PC-3 (cell line): ENCODE results near the gene RNF148. TPM values are rescaled to one million over a fixed set of nuclear protein-coding genes. Genes with fewer than 3 reads are reported as not detected.

Source experiments
- ATAC-seq: fragments of 200-7000 bp; cut with Tn5 transposase; 2 replicates; pipeline ENCODE4 v1.9.1; 2020; ENCODE audit warnings: mild to moderate bottlenecking, moderate library complexity
- BruUV-seq: library from RNA; stranded (reverse); fragments of 400-500 nt; replicated peaks from 2 replicates; lab custom pipeline; 2021; lab: Mats Ljungman, UMichigan
- CTCF ChIA-PET: fragments of 300-600 bp; sonication (Branson Sonifier 250); formaldehyde crosslinking; loops from one replicate; lab custom pipeline; 2022; ENCODE audit warnings: antibody characterized with exemption; lab: Charles Lee
- POLR2A ChIA-PET: fragments of 300-600 bp; sonication (Branson Sonifier 250); formaldehyde crosslinking; loops from one replicate; lab custom pipeline; 2022; ENCODE audit warnings: antibody characterized with exemption; ENCODE audit not compliant: unreplicated experiment; lab: Charles Lee
- DNase-seq: peaks from one replicate; pipeline ENCODE4 v3.0.0-alpha.2; 2015
- H2AFZ ChIP-seq: fragments of 300-600 bp; sonication (generic); 2 replicates; pipeline ENCODE4 v1.6.0; 2016; ENCODE audit warnings: antibody characterized with exemption, low read length
- H3F3A ChIP-seq: fragments of 300-600 bp; sonication (generic); one replicate; pipeline ENCODE4 v1.6.0; 2017; ENCODE audit warnings: antibody characterized with exemption, low read length, control low read depth, mild to moderate bottlenecking; ENCODE audit not compliant: unreplicated experiment
- H3K27ac ChIP-seq: fragments of 300-600 bp; sonication (generic); 2 replicates; pipeline ENCODE4 v1.5.1; 2016; ENCODE audit warnings: mild to moderate bottlenecking, low read length
- H3K27me3 ChIP-seq: fragments of 300-600 bp; sonication (generic); 2 replicates; pipeline ENCODE4 v1.6.1; 2016; ENCODE audit warnings: low read length, mixed read lengths
- H3K36me3 ChIP-seq: fragments of 300-600 bp; sonication (generic); 2 replicates; pipeline ENCODE4 v1.6.1; 2016; ENCODE audit warnings: low read depth, mixed run types, low read length, mixed read lengths
- H3K4me1 ChIP-seq: fragments of 300-600 bp; sonication (generic); 2 replicates; pipeline ENCODE4 v1.5.1; 2016; ENCODE audit warnings: low read length; ENCODE audit not compliant: insufficient read depth
- H3K4me2 ChIP-seq: fragments of 300-600 bp; sonication (generic); 2 replicates; pipeline ENCODE4 v1.6.0; 2016; ENCODE audit warnings: low read length
- H3K4me3 ChIP-seq: fragments of 300-600 bp; sonication (generic); 2 replicates; pipeline ENCODE4 v1.5.1; 2016; ENCODE audit warnings: mild to moderate bottlenecking, low read length, mixed read lengths
- H3K79me2 ChIP-seq: fragments of 300-600 bp; sonication (generic); 2 replicates; pipeline ENCODE4 v1.6.1; 2017; ENCODE audit warnings: low read length, mixed read lengths
- H3K9ac ChIP-seq: fragments of 300-600 bp; sonication (generic); 2 replicates; pipeline ENCODE4 v1.6.0; 2016; ENCODE audit warnings: mild to moderate bottlenecking, low read length
- H3K9me2 ChIP-seq: fragments of 300-600 bp; sonication (generic); replicated peaks from 2 replicates; pipeline ENCODE4 v1.6.1; 2016; ENCODE audit warnings: mixed run types, low read length, mixed read lengths
- H3K9me3 ChIP-seq: fragments of 300-600 bp; sonication (generic); 2 replicates; pipeline ENCODE4 v1.6.1; 2016; ENCODE audit warnings: low read length, mixed read lengths
- H4K20me1 ChIP-seq: fragments of 300-600 bp; sonication (generic); 2 replicates; pipeline ENCODE4 v1.6.1; 2016; ENCODE audit warnings: low read length, mixed read lengths
- EZH2 ChIP-seq: fragments of 300-600 bp; sonication (generic); IDR thresholded peaks from one replicate; pipeline ENCODE4 v1.6.1; 2017; ENCODE audit warnings: antibody characterized with exemption, mild to moderate bottlenecking, low read length; ENCODE audit not compliant: unreplicated experiment
- EZH2phosphoT487 ChIP-seq: fragments of 300-600 bp; sonication (generic); IDR thresholded peaks from 2 replicates; pipeline ENCODE4 v1.6.1; 2018; ENCODE audit warnings: mild to moderate bottlenecking, antibody characterized with exemption, low read length, borderline replicate concordance
- intact Hi-C: fragments of 100-400 bp; cut with micrococcal nuclease; formaldehyde crosslinking; loops from 2 replicates; pipeline ENCODE4 v1.9.0; 2023
- total RNA-seq: library from RNA; depleted of rRNA; stranded (reverse); fragments of >200 nt; gene quantifications from 2 replicates; pipeline ENCODE4 v1.2.3, GENCODE V29; 2014
- TF ChIP-seq, protein P1 (sequence below): fragments of 300-600 bp; sonication (generic); conservative IDR thresholded peaks from 2 replicates; pipeline ENCODE4 v1.5.1; 2017; ENCODE audit warnings: antibody characterized with exemption, low read depth, mild to moderate bottlenecking, low read length

Gene RNF148
- total RNA-seq, 1 experiment from 2014 or later, result 2.0 TPM

DNA sequence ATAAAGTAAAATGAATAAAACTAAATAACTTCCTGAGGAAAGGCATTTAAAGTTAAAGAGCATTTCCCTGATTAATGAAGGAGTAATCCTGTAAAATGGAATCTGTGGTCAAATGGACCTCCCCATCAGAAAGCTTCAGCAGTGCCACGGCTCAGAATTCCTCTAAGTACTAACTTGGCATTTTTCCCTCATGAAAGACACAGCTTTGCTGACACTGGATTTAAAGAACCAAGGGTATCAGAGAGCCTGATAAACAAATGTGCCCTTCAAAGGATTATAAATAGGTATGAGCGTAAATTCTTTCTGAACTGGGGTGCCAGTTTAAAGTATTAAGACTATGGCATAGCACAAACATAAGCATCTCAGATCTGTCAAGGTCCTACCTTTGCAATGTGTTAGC lies 24.2 kb upstream of the RNF148 start:
- ChIA-PET POLR2A (no interaction called here), CTCF (interaction anchor here (0.6 to 0.7 kb wide), 2 partner anchors 84 to 186 kb away, joined by 3 to 4 read pairs; no protein-coding TSS in a partner anchor)
- DNase-seq (no peak), ATAC-seq (no peak)
- H4K20me1 ChIP-seq, result no peaks in the 10 kb centered on the region
- no peaks in the 10 kb centered on the region for H3K79me2 ChIP-seq
- TF ChIP-seq, protein P1, sequence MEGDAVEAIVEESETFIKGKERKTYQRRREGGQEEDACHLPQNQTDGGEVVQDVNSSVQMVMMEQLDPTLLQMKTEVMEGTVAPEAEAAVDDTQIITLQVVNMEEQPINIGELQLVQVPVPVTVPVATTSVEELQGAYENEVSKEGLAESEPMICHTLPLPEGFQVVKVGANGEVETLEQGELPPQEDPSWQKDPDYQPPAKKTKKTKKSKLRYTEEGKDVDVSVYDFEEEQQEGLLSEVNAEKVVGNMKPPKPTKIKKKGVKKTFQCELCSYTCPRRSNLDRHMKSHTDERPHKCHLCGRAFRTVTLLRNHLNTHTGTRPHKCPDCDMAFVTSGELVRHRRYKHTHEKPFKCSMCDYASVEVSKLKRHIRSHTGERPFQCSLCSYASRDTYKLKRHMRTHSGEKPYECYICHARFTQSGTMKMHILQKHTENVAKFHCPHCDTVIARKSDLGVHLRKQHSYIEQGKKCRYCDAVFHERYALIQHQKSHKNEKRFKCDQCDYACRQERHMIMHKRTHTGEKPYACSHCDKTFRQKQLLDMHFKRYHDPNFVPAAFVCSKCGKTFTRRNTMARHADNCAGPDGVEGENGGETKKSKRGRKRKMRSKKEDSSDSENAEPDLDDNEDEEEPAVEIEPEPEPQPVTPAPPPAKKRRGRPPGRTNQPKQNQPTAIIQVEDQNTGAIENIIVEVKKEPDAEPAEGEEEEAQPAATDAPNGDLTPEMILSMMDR, result no peak
- TF ChIP-seq EZH2 (no peak), EZH2phosphoT487 (no peak)
- no TSS peak for BruUV-seq
- no peaks in the 10 kb centered on the region for H3F3A ChIP-seq
- H3K4me2 ChIP-seq, result no peak overlapping the region
- no peak overlapping the region for H3K4me3 ChIP-seq
- no peaks in the 10 kb centered on the region for H3K4me1 ChIP-seq
- H3K36me3 ChIP-seq, result no peaks in the 10 kb centered on the region
- no peaks in the 10 kb centered on the region for H3K9me3 ChIP-seq
- no peaks in the 10 kb centered on the region for H3K9me2 ChIP-seq
- intact Hi-C loops, result no loop called here
- H3K27ac ChIP-seq, result no peak overlapping the region
- no peak overlapping the region for H2AFZ ChIP-seq
- H3K9ac ChIP-seq, result no peak overlapping the region
- H3K27me3 ChIP-seq, result no peaks in the 10 kb centered on the region

- no peaks in the 10 kb centered on the region for H3F3A ChIP-seq
- ChIA-PET POLR2A (no interaction called here), CTCF (no interaction called here)
- DNase-seq (no peak), ATAC-seq (no peak)
- H3K4me3 ChIP-seq, result no peak overlapping the region
- no peaks in the 10 kb centered on the region for H3K36me3 ChIP-seq
- BruUV-seq, result no TSS peak
- H3K27ac ChIP-seq, result no peak overlapping the region
- intact Hi-C loops, result no loop called here
- no peaks in the 10 kb centered on the region for H3K27me3 ChIP-seq
- no peak overlapping the region for H3K4me2 ChIP-seq
- no peak for TF ChIP-seq EZH2
- TF ChIP-seq, protein P1, result no peak
- TF ChIP-seq EZH2phosphoT487, result no peak
- H2AFZ ChIP-seq, result no peak overlapping the region
- no peaks in the 10 kb centered on the region for H4K20me1 ChIP-seq
- H3K9me3 ChIP-seq, result no peaks in the 10 kb centered on the region
- H3K4me1 ChIP-seq, result no peaks in the 10 kb centered on the region
- H3K79me2 ChIP-seq, result no peaks in the 10 kb centered on the region
- no peaks in the 10 kb centered on the region for H3K9me2 ChIP-seq
- no peak overlapping the region for H3K9ac ChIP-seq
Measured at GRCh38 chr7:122724366-122724765, 21.6 kb upstream of the RNF148 start.

DNA sequence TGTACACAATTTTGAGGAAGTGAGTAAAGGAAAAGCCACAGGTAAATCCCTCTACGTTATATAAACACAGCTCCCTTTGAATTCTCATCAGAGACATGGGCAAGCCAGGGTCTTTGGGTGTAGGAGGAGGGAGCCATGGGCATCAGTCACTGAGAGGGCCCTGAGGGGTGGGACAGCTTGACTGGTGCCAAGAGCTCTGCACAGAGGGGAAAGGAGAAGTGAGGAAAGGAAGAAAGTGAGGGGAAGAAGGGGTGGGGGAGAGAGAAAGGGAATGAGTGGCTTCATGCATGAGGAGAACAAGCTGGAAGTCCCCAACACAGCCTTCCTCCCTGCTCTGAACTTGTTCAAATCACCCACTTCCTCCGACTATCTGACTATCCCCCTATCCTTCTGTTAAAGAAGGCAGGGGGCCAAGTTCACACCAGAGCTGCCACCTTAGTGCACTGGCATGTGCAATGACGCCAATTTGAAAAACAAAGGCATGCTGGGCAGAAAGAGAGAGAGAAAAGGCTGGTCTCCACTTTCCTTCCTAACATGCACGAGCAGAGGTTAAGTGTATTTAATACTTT lies 16.4 kb upstream of the RNF148 start:
- no peak overlapping the region for H2AFZ ChIP-seq
- no peaks in the 10 kb centered on the region for H3F3A ChIP-seq
- H3K9me3 ChIP-seq, result no peaks in the 10 kb centered on the region
- H3K4me2 ChIP-seq, result no peak overlapping the region
- BruUV-seq, result no TSS peak
- H4K20me1 ChIP-seq, result no peaks in the 10 kb centered on the region
- no peaks in the 10 kb centered on the region for H3K27me3 ChIP-seq
- no peak overlapping the region for H3K9ac ChIP-seq
- H3K36me3 ChIP-seq, result no peaks in the 10 kb centered on the region
- CTCF ChIA-PET, result no interaction called here
- no peaks in the 10 kb centered on the region for H3K9me2 ChIP-seq
- TF ChIP-seq EZH2phosphoT487 (no peak), EZH2 (no peak)
- TF ChIP-seq, protein P1, result no peak
- intact Hi-C loops, result no loop called here
- H3K4me3 ChIP-seq, result no peak overlapping the region
- no peaks in the 10 kb centered on the region for H3K79me2 ChIP-seq
- H3K27ac ChIP-seq, result no peak overlapping the region
- no peak for DNase-seq
- POLR2A ChIA-PET, result no interaction called here
- H3K4me1 ChIP-seq, result no peaks in the 10 kb centered on the region
- ATAC-seq, result no peak
